Measurements from ENCODE around the gene OR2L5.

DNA sequence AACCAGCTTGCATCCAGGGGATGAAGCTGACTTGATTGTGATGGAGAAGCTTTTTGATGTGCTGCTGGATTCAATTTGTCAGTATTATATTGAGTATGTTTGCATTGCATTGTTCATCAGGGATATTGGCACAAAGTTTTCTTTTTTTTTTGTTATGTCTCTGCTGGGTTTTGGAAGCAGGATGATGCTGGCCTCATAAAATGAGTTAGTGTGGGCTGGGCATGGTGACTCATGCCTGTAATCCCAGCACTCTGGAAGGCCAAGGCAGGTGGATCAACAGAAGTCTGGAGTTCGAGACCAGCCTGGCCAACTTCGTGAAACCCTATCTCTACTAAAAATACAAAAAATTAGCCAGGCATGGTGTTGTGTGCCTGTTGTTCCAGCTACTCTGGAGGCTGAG lies 41.8 kb downstream of the OR2L5 start:
- TF ChIP-seq POLR2A (IDR thresholded peaks at IDR 0.05) (no peak), CTCF (IDR thresholded peaks at IDR 0.05) (no peak)
